GM12878 (cell line): ENCODE data around the gene EP400. TPM values are rescaled to one million over a fixed set of nuclear protein-coding genes. Genes with fewer than 3 reads are reported as not detected.

Experiments used
- ATAC-seq: fragments of 200-7000 bp; cut with Tn5 transposase; 3 replicates; pipeline ENCODE4 v1.9.1; 2020; ENCODE audit warnings: mild to moderate bottlenecking, moderate library complexity
- BruUV-seq: library from RNA; stranded (reverse); fragments of 400-500 nt; replicated peaks from 2 replicates; lab custom pipeline; 2021; lab: Mats Ljungman, UMichigan
- CTCF ChIA-PET: fragments of 300-600 bp; sonication (Branson Sonifier 250); formaldehyde crosslinking; extraction: SDS; loops from one replicate; lab custom pipeline; 2021; ENCODE audit warnings: inconsistent platforms; lab: Yijun Ruan, JAX
- POLR2A ChIA-PET: fragments of 350-600 bp; formaldehyde crosslinking; extraction: SDS; loops from one replicate; lab custom pipeline; 2021; ENCODE audit warnings: inconsistent platforms; lab: Charles Lee
- RAD21 ChIA-PET: fragments of 300-600 bp; sonication (Branson Sonifier 250); formaldehyde crosslinking; loops from one replicate; lab custom pipeline; 2023; ENCODE audit warnings: antibody characterized with exemption; ENCODE audit not compliant: unreplicated experiment; lab: Charles Lee
- SMC1A ChIA-PET: fragments of 300-600 bp; sonication (Branson Sonifier 250); formaldehyde crosslinking; loops from one replicate; lab custom pipeline; 2023; ENCODE audit not compliant: unreplicated experiment, uncharacterized antibody; lab: Charles Lee
- DNase-seq: peaks from one replicate; pipeline ENCODE4 v3.0.0-alpha.2; 2011; ENCODE audit warnings: low read depth, low spot score
- FAIRE-seq: peaks from 3 replicates; lab custom pipeline; 2011; peaks lifted over from hg19 to GRCh38; lab: Jason Lieb, UNC
- H2AFZ ChIP-seq: 2 replicates; pipeline ENCODE4 v1.6.0; 2011; ENCODE audit warnings: low read depth, low read length, control low read depth; ENCODE audit not compliant: control insufficient read depth
- H3K27ac ChIP-seq: 2 replicates; pipeline ENCODE4 v1.5.1; 2011; ENCODE audit warnings: control low read depth; ENCODE audit not compliant: control insufficient read depth, insufficient read depth
- H3K27me3 ChIP-seq, 2 experiments: replicated peaks in 1 of 2; 2 replicates each; pipeline versions ENCODE4 v1.6.0 to v1.6.1; 2011; ENCODE audit warnings: low read length in 1 of 2; ENCODE audit not compliant: control insufficient read depth in 2 of 2, insufficient read depth in 2 of 2
- H3K36me3 ChIP-seq, 2 experiments: 2 replicates each; pipeline ENCODE4 v1.5.1; 2011; ENCODE audit warnings: low read length in 1 of 2; ENCODE audit not compliant: control insufficient read depth in 2 of 2, insufficient read depth in 2 of 2
- H3K4me1 ChIP-seq: 2 replicates; pipeline ENCODE4 v1.6.1; 2011; ENCODE audit warnings: mild to moderate bottlenecking, low read length, moderate library complexity, mixed read lengths; ENCODE audit not compliant: control insufficient read depth, insufficient read depth
- H3K4me2 ChIP-seq: 2 replicates; pipeline ENCODE4 v1.6.0; 2011; ENCODE audit warnings: control low read depth; ENCODE audit not compliant: control insufficient read depth, insufficient read depth
- H3K4me3 ChIP-seq: fragments of 200-600 bp; sonication (generic); 2 replicates; pipeline ENCODE4 v1.5.1; 2016
- H3K79me2 ChIP-seq: 2 replicates; pipeline ENCODE4 v1.6.0; 2011; ENCODE audit warnings: low read length; ENCODE audit not compliant: control insufficient read depth, insufficient read depth
- H3K9ac ChIP-seq: 2 replicates; pipeline ENCODE4 v1.8.0; 2011; ENCODE audit warnings: low read length, control low read depth, mixed read lengths; ENCODE audit not compliant: control insufficient read depth, insufficient read depth
- H3K9me3 ChIP-seq: replicated peaks from 3 replicates; pipeline ENCODE4 v1.5.1; 2011; ENCODE audit warnings: mild to moderate bottlenecking, low read length; ENCODE audit not compliant: control insufficient read depth, insufficient read depth
- H4K20me1 ChIP-seq: 2 replicates; pipeline ENCODE4 v1.6.0; 2011; ENCODE audit not compliant: control insufficient read depth, insufficient read depth
- E2F4 ChIP-seq: IDR thresholded peaks from 2 replicates; pipeline ENCODE4 v1.6.1; 2012; ENCODE audit warnings: low read depth, low read length, improper control_type of control experiment
- MEF2B ChIP-seq: fragments of 450-650 bp; IDR thresholded peaks from 2 replicates; pipeline ENCODE4 v1.6.1; 2018; ENCODE audit warnings: mild to moderate bottlenecking, moderate library complexity; ENCODE audit not compliant: partially characterized antibody, poor library complexity, severe bottlenecking
- MXI1 ChIP-seq: fragments of 150-350 bp; IDR thresholded peaks from 2 replicates; pipeline ENCODE4 v1.6.1; 2011; ENCODE audit warnings: low read depth, mild to moderate bottlenecking, inconsistent platforms, low read length, improper control_type of control experiment
- REST ChIP-seq: IDR thresholded peaks from 2 replicates; pipeline ENCODE4 v1.6.1; 2012; ENCODE audit warnings: mild to moderate bottlenecking, low read depth, low read length
- STAT1 ChIP-seq: fragments of 450-650 bp; conservative IDR thresholded peaks from 2 replicates; pipeline ENCODE4 v1.6.1; 2014; ENCODE audit warnings: antibody characterized with exemption, mild to moderate bottlenecking
- WGBS: methylation state at CpG from one replicate; pipeline ENCODE4 v1.1.6; 2016; ENCODE audit warnings: low lambda C conversion rate; ENCODE audit not compliant: insufficient replicate concordance, insufficient coverage; ENCODE audit errors: missing lambda C conversion rate; 5-methylcytosine and 5-hydroxymethylcytosine counted together
- in situ Hi-C: fragments of 300-500 bp; cut with MboI; formaldehyde crosslinking; loops from 9 replicates; pipeline ENCODE4 v1.14.3; 2018; ENCODE audit warnings: mixed read lengths
- intact Hi-C: fragments of 100-400 bp; cut with micrococcal nuclease; formaldehyde crosslinking; loops from one replicate; pipeline ENCODE4 v1.14.2; 2022; ENCODE audit not compliant: unreplicated experiment
- polyA plus RNA-seq, 11 experiments: library from polyadenylated mRNA; depleted of rRNA in 4 of 11; unstranded in 6 of 11; stranded (reverse) in 5 of 11; fragments of >200 nt; fragmentation: Nextera tagmentation in 4 of 11; fragmentation: Illumina TruSeq in 1 of 11; extraction: Ambion mirVana in 4 of 11; extraction: Trizol in 1 of 11; gene quantifications; 1 replicate in 1 of 11; 2 replicates in 10 of 11; pipeline versions ENCODE4 v1.2.1 to v1.2.3, GENCODE V29; 2011 to 2016; ENCODE audit warnings: inconsistent platforms in 2 of 11, missing spikeins in 2 of 11, low read depth in 1 of 11
- total RNA-seq, 4 experiments: library from RNA; depleted of rRNA in 3 of 4; stranded (reverse); fragments of >200 nt in 3 of 4; fragmentation: Illumina TruSeq in 1 of 4; extraction: Trizol in 1 of 4; gene quantifications; 2 replicates each; pipeline versions ENCODE4 v1.2.1 to v1.2.3, GENCODE V29; 2013 to 2021

Gene EP400
- total and polyA plus RNA-seq, 10 of the 15 experiments (the other 5 are each of a cell fraction or from before 2014, with no cell fraction given): 3.8 to 44.2 (median 8.4) TPM

- no peaks in the 10 kb centered on the region for H4K20me1 ChIP-seq
- no peak overlapping the region for H3K4me2 ChIP-seq
- ChIA-PET POLR2A (no interaction called here), SMC1A (no interaction called here), RAD21 (no interaction called here), CTCF (no interaction called here)
- TF ChIP-seq REST (no peak), MXI1 (no peak), E2F4 (no peak), MEF2B (no peak), STAT1 (no peak)
- in situ Hi-C loops (no loop called here), intact Hi-C loops (no loop called here)
- H3K36me3 ChIP-seq: peaks cover 7 to 12% of the 10 kb centered on the region in 2 experiments
- ATAC-seq (no peak), DNase-seq (no peak), FAIRE-seq (no peak)
- H3K27ac ChIP-seq: no peak overlapping the region
- no peaks in the 10 kb centered on the region for H3K27me3 ChIP-seq
- 99% methylated on average over 8 of the region's 8 CpGs for WGBS
- H3K9ac ChIP-seq: no peak overlapping the region
- H3K4me3 ChIP-seq: no peak overlapping the region
- H2AFZ ChIP-seq: no peak overlapping the region
- no peaks in the 10 kb centered on the region for H3K4me1 ChIP-seq
- 0 out of 2 replicates have a peak, but pooled peaks cover under 1% of the 10 kb centered on the region for H3K79me2 ChIP-seq
- BruUV-seq: TSS peak; percentile 38
- H3K9me3 ChIP-seq: no peaks in the 10 kb centered on the region
These were observed 129.5 kb downstream of the EP400 start for GRCh38 chr12:132079200-132079599.
